Endothelial cell of umbilical vein (primary cell): Measurements from ENCODE around the gene SOX5.

ENCODE experiments used
- CTCF ChIP-seq, 2 donors: IDR thresholded peaks; 1 replicate in 1 of 2; 2 replicates in 1 of 2; pipeline ENCODE4 v1.5.1; 2011; ENCODE audit warnings: low read length in 2 of 2, mild to moderate bottlenecking in 2 of 2, moderate library complexity in 2 of 2, control low read depth in 1 of 2, inconsistent platforms in 1 of 2, low read depth in 1 of 2; ENCODE audit not compliant: insufficient read depth in 1 of 2; ENCODE audit errors: extremely low read depth in 1 of 2
- EZH2 ChIP-seq: IDR thresholded peaks from 2 replicates; pipeline ENCODE4 v1.6.1; 2012; ENCODE audit warnings: borderline replicate concordance, low read depth, mild to moderate bottlenecking, moderate library complexity, low read length, inconsistent platforms; ENCODE audit not compliant: severe bottlenecking
- GATA2 ChIP-seq: IDR thresholded peaks from 2 replicates; pipeline ENCODE4 v1.7.0; 2011; ENCODE audit warnings: low read depth, mild to moderate bottlenecking, moderate library complexity, mixed read lengths, low read length; ENCODE audit not compliant: insufficient read length, insufficient read depth
- JUN ChIP-seq: IDR thresholded peaks from 2 replicates; pipeline ENCODE4 v1.6.1; 2011; ENCODE audit warnings: borderline replicate concordance, low read depth; ENCODE audit not compliant: insufficient read length, insufficient read depth
- MYC ChIP-seq: IDR thresholded peaks from one replicate; pipeline ENCODE4 v1.6.1; 2011; ENCODE audit warnings: mild to moderate bottlenecking, low read depth, low read length
- POLR2A ChIP-seq: IDR thresholded peaks from 2 replicates; pipeline ENCODE4 v1.6.1; 2012; ENCODE audit warnings: low read depth, mild to moderate bottlenecking, control low read depth, low read length
- POLR2AphosphoS5 ChIP-seq: IDR thresholded peaks from 2 replicates; pipeline ENCODE4 v1.6.1; 2012; ENCODE audit warnings: low read depth, mild to moderate bottlenecking, control low read depth, low read length, moderate library complexity; ENCODE audit not compliant: insufficient read depth
- TF ChIP-seq, protein P1 (sequence below): IDR thresholded peaks from 2 replicates; pipeline ENCODE4 v1.6.1; 2011; ENCODE audit not compliant: insufficient read depth, insufficient read length

- TF ChIP-seq POLR2A: no peak
- no peak for TF ChIP-seq CTCF (IDR thresholded peaks at IDR 0.05; ENCODE audit: extremely low read depth in 1 of 2, insufficient read depth in 1 of 2, low read depth in 1 of 2, low read length in 2 of 2)
- TF ChIP-seq POLR2AphosphoS5: no peak
- TF ChIP-seq EZH2: no peak
- TF ChIP-seq, protein P1, sequence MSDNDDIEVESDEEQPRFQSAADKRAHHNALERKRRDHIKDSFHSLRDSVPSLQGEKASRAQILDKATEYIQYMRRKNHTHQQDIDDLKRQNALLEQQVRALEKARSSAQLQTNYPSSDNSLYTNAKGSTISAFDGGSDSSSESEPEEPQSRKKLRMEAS: no peak
- TF ChIP-seq MYC: no peak
- TF ChIP-seq JUN: no peak
- no peak for TF ChIP-seq GATA2
Observed at GRCh38 chr12:23757541-23757962, 191.9 kb downstream of the SOX5 start.
